HepG2 (cell line): ENCODE measurements around the gene CERT1.

Experiments
- CREM ChIP-seq, 2 experiments: sonication (generic) in 1 of 2; formaldehyde crosslinking in 1 of 2; IDR thresholded peaks; 2 replicates each; pipeline versions ENCODE4 v1.4.0 to v1.6.1; 2016 to 2020; ENCODE audit warnings: antibody characterized with exemption in 1 of 2, mild to moderate bottlenecking in 1 of 2, missing genetic modification reagents in 1 of 2
- HCFC1 ChIP-seq: fragments of 150-350 bp; IDR thresholded peaks from 2 replicates; pipeline ENCODE4 v1.6.1; 2014; ENCODE audit warnings: low read depth, low read length
- JDP2 ChIP-seq: sonication (generic); formaldehyde crosslinking; IDR thresholded peaks from 2 replicates; pipeline ENCODE4 v1.8.1; 2022; ENCODE audit warnings: missing genetic modification reagents, borderline replicate concordance
- JUN ChIP-seq: sonication (generic); formaldehyde crosslinking; IDR thresholded peaks from 2 replicates; pipeline ENCODE4 v1.4.0; 2020; ENCODE audit warnings: mild to moderate bottlenecking, missing genetic modification reagents
- NFIC ChIP-seq: IDR thresholded peaks from 2 replicates; pipeline ENCODE4 v1.6.1; 2012; ENCODE audit warnings: mild to moderate bottlenecking, low read length, inconsistent platforms
- TARDBP ChIP-seq: sonication (generic); formaldehyde crosslinking; IDR thresholded peaks from 2 replicates; pipeline ENCODE4 v1.8.0; 2022; ENCODE audit warnings: mild to moderate bottlenecking, missing genetic modification reagents
- ZNF138 ChIP-seq: sonication (generic); formaldehyde crosslinking; IDR thresholded peaks from 2 replicates; pipeline ENCODE4 v1.5.0; 2020; ENCODE audit warnings: mild to moderate bottlenecking, low read depth, missing genetic modification reagents
- ZNF354B ChIP-seq: sonication (generic); formaldehyde crosslinking; IDR thresholded peaks from 2 replicates; pipeline ENCODE4 v1.8.0; 2022; ENCODE audit warnings: mild to moderate bottlenecking, missing genetic modification reagents
- ZNF678 ChIP-seq: sonication (generic); formaldehyde crosslinking; IDR thresholded peaks from 2 replicates; pipeline ENCODE4 v1.4.0; 2020; ENCODE audit warnings: mild to moderate bottlenecking, missing genetic modification reagents
- TF ChIP-seq, protein P1 (sequence below), 2 experiments: IDR thresholded peaks; 2 replicates each; pipeline ENCODE4 v1.6.1; 2011 to 2012; ENCODE audit warnings: low read length in 2 of 2, borderline replicate concordance in 1 of 2, low read depth in 1 of 2, mild to moderate bottlenecking in 1 of 2, moderate library complexity in 1 of 2
- TF ChIP-seq, protein P2 (sequence below): IDR thresholded peaks from 2 replicates; pipeline ENCODE4 v1.6.1; 2016
- TF ChIP-seq, protein P3 (sequence below): sonication (generic); formaldehyde crosslinking; IDR thresholded peaks from 2 replicates; pipeline ENCODE4 v1.4.0; 2020; ENCODE audit warnings: low read depth, mild to moderate bottlenecking, missing genetic modification reagents

DNA sequence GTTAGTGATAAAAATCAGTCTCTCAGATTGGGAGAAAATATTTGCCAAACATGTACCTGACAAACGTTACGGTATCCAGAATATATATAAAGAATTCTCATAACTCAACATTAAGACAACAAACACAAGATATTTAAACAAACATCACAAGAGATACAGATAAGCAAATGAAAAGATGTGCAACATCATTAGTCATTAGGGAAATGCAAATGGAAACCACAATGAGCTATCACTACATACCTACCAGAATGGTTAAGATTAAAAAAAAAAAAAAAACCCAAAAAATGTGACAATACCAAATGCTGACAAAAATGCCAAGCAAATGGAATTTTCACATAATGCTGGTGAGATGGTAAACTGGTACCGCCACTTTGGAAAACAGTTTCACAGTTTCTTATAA lies 15.4 kb downstream of the CERT1 start:
- TF ChIP-seq ZNF678 (no peak), ZNF138 (no peak), JDP2 (CRISPR knock-in tag) (no peak), TARDBP (CRISPR knock-in tag) (no peak), ZNF354B (no peak), JUN (CRISPR knock-in tag) (no peak), NFIC (no peak), HCFC1 (no peak), CREM (IDR thresholded peaks at IDR 0.05) (no peak), CREM (CRISPR knock-in tag; IDR thresholded peaks at IDR 0.05) (no peak)
- TF ChIP-seq, protein P1, sequence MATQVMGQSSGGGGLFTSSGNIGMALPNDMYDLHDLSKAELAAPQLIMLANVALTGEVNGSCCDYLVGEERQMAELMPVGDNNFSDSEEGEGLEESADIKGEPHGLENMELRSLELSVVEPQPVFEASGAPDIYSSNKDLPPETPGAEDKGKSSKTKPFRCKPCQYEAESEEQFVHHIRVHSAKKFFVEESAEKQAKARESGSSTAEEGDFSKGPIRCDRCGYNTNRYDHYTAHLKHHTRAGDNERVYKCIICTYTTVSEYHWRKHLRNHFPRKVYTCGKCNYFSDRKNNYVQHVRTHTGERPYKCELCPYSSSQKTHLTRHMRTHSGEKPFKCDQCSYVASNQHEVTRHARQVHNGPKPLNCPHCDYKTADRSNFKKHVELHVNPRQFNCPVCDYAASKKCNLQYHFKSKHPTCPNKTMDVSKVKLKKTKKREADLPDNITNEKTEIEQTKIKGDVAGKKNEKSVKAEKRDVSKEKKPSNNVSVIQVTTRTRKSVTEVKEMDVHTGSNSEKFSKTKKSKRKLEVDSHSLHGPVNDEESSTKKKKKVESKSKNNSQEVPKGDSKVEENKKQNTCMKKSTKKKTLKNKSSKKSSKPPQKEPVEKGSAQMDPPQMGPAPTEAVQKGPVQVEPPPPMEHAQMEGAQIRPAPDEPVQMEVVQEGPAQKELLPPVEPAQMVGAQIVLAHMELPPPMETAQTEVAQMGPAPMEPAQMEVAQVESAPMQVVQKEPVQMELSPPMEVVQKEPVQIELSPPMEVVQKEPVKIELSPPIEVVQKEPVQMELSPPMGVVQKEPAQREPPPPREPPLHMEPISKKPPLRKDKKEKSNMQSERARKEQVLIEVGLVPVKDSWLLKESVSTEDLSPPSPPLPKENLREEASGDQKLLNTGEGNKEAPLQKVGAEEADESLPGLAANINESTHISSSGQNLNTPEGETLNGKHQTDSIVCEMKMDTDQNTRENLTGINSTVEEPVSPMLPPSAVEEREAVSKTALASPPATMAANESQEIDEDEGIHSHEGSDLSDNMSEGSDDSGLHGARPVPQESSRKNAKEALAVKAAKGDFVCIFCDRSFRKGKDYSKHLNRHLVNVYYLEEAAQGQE (IDR thresholded peaks at IDR 0.05; ENCODE audit: borderline replicate concordance in 1 of 2, low read depth in 1 of 2, low read length in 2 of 2): no peak
- TF ChIP-seq, protein P2, sequence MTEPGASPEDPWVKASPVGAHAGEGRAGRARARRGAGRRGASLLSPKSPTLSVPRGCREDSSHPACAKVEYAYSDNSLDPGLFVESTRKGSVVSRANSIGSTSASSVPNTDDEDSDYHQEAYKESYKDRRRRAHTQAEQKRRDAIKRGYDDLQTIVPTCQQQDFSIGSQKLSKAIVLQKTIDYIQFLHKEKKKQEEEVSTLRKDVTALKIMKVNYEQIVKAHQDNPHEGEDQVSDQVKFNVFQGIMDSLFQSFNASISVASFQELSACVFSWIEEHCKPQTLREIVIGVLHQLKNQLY (CRISPR knock-in tag): no peak
- TF ChIP-seq, protein P3, sequence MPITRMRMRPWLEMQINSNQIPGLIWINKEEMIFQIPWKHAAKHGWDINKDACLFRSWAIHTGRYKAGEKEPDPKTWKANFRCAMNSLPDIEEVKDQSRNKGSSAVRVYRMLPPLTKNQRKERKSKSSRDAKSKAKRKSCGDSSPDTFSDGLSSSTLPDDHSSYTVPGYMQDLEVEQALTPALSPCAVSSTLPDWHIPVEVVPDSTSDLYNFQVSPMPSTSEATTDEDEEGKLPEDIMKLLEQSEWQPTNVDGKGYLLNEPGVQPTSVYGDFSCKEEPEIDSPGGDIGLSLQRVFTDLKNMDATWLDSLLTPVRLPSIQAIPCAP: no peak
